SKM-1 (cell line): ENCODE measurements around the gene AP1AR.
"Not testable (repeated sequence)": the region's sequence is repeated elsewhere in the genome, so short reads cannot be mapped to it uniquely, and the experiment has no call there.

Source experiments
- DNase-seq: peaks from one replicate; lab custom pipeline; 2025; ENCODE audit not compliant: unreplicated experiment; lab: John Stamatoyannopoulos, UW

The AP1AR gene

GRCh38 chr4:112277705-112278448, 46.3 kb downstream of the AP1AR start:
- no peak for DNase-seq

GRCh38 chr4:112279025-112279881, 47.7 kb downstream of the AP1AR start:
- DNase-seq: no peak

DNA sequence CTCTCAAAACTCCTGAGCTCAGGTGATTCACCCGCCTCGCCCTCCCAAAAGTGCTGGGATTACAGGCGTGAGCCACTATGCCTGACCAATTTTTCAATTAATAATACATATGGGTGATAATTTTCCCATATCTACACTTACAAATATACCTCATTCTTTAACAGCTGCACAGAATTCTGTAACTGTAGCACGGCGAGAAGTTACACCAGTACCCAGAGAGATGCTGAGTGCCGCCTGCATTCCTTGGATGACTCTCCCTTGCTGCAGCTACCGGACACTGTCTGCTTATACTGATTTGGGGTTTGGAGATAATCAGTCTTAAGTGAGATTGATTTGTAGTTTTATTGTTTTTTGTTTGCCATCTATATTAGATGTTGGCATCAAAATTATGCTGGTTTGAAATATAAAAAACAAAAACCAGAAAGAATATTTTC, 48.3 kb downstream of the AP1AR start:
- DNase-seq: no peak

- DNase-seq: no peak
These were observed 48.9 kb downstream of the AP1AR start for GRCh38 chr4:112280386-112281056.

DNA sequence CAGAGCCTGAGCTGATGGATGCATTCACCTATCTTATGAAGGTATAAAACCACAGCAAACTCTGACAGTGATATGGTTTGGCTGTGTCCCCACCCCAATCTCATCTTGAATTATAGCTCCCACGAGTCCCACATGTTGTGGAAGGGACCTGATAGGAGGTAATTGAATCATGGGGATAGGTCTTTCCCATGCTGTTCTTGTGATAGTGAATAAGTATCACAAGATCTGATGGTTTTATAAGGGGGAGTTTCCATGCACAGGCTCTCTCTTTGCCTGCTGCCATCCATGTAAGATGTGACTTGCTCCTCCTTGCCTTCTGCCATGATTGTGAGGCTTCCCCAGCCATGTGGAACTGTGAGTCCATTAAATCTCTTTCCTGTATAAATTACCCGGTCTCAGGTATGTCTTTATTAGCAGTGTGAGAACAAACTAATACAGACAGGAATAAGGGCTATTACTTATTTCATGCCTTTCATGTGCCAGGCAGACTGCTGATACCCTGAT, 50.4 kb downstream of the AP1AR start:
- not testable (repeated sequence) for DNase-seq

DNA sequence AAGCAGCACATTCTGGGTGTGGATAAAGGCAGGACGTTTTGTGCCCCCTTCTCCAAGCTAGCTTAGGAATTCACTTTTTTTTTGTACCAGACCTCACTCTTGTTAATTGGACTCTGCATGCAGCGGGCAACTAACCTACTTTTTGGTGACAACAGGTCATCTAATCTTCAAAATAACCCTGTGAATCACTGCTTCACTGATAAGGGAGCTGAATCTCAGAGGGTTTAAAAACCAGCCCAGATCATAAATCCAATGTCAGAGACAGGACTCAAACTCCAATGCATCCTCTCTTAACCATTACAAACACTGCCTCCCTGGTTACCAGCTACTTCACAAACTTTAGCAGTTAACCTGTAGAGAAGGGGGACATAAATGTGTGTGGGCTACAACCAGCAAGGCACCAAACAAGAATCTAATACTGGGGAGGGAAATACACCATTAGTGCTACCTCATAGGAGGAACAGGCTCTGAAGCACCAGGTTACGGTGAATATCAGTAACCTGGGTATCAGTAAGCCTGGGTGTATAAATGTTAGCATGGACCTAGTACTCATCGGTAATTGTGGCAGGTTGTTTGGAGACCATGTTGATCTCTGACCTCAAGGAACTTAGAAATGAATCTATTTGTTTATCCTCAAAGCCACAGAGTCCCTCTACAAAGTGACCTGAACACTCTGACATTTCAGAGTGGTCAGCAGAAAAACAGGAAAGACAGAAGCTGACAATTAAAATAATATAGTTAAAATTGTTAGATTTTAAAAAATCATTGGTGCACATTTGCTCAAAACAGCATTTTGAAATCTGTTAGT, 51.5 kb downstream of the AP1AR start:
- DNase-seq: no peak

- no peak for DNase-seq
These were observed 52.6 kb downstream of the AP1AR start for GRCh38 chr4:112284166-112284565.

DNA sequence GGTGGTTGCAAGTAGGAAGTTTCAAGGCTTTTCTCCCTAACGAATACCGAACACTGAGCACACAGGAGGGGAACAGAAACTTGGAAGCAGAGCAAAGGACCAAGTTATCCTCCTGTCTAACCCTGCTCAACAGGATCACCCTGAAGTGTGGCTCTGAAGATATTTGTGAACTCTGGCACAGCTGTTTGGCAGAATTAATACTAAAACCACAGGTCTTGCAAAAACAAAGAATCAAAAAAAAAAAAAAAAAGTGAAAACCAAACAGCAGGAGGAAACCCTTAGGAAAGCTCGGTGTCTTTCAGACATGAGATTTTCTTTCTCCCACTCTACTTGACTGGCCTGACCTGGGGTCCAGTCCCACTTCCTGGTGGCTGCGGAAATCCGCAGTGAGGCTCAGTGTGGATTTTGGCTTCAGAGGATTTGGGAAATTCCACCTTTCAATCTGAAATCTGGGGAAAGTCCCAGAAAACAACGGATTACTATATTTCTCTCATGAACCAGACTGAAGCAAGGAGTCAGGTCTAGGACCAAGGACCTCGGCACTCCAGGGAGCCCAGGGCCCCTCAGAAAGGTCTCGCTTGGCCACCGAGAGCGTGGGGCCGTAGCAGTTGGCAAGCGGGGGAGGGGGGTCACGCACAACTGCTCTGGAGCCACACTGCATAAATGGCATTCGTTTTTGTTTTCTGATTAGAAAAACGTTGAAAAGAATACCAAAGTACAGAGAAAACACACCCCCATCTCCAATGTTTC, 53.2 kb downstream of the AP1AR start:
- no peak for DNase-seq

GRCh38 chr4:112287258-112287989, 55.8 kb downstream of the AP1AR start:
- no peak for DNase-seq

GRCh38 chr4:112288455-112288854, 56.9 kb downstream of the AP1AR start:
- DNase-seq: no peak

DNA sequence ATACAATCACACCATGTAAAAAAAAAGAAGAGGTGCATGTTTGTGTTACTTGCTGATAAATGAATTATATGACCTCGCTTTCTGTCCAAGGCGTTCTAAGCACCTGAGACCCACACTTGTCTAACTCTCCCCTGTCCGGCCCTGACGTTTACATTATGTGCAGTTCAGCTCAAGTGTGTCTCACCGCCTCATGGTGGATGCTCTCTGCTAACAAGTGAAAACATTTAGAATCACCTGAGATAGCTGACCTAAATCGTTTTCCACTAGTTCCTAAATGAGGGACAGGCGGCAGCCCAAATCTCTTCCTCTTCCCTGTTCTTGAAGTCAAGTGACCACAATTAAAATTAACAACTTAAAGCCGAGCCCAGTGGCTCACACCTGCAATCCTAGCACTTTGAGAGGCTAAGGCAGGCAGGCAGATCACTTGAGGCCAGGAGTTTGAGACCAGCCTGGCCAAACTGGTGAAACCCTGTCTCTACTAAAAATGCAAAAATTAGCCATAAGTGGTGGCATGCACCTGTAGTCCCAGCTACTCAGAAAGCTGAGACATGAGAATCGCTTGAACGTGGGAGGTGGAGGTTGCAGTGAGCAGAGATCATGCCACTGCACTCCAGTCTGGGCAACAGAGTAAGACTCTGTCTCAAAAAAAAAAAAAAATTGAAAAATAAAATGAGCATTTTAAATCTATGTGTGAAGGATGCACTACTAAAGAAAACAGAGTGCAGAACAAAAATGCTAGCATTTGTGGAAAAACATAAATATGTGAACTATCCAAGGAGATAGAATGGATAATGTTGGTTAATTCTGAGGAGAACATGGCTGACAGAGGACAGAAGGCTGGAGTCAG, 58.0 kb downstream of the AP1AR start:
- DNase-seq: no peak

- no peak for DNase-seq
These were observed 58.8 kb downstream of the AP1AR start for GRCh38 chr4:112290341-112290740.

DNA sequence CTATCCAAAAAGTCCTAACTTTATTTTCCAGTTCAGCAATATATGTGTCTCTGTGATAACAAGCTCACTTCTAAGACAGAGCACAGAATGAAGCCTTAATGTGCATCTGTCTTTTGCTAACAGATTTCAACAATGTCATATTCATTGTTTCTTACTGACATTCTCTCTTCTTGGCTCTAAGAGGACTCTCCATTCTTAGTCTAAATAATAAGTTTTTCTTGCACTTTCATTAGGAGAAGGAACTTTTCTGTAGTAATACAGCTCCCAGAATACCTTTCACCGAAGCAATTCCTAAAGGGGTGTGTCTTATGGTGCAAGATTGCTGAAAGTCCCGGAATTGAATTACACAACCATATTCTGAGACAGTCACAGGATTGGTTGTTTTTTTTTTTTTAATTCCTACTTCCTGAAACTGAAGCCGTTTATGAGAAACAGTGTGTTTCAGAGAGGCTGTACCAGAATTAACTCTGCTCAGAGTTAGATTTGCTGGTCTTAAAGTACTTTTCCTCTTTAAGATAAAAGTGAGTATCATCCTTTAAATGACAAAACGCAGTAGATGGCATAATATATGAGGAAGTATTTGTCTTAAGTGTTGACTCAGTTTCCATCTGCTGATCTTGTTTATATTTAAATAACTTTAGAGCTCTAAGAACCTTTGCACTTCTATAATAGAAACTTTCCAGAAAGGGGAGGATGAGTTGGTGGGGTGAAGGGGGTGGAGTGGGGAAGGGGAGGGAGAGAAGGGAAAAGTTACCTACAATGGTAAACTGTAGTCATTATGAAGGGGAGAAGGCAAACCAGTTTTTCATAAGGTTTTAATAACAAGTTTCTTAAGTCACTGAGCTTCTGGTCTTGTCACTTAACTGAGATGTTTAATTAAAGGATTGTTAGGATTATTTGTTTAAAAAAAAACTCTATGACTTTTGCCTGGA, 65.6 kb downstream of the AP1AR start, which contains the start of gene ALPK1:
ALPK1 (plus strand) TSS at position 421 of the 932 bp plus-strand sequence.
- DNase-seq: peak; percentile 87

DNA sequence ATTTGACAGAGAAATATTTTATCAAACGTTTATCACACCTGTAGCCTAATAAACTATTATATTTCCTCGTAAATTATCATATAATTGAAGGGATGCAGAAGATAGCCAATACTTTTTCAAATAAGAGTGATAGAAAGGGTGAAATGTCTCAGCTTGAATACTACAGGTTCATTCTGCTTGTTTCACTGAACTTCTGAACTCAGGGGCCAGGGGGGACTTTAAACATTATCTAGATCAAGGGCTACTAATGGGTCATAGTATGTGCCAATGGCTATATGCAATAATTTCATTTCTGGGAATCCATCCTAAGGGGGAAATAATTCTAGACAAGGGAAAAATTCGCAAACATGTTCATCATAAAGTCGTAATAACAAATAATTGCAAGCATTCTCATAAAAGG, 68.1 kb downstream of the AP1AR start:
- DNase-seq: no peak

GRCh38 chr4:112302320-112303274, 71.0 kb downstream of the AP1AR start:
- no peak for DNase-seq

DNA sequence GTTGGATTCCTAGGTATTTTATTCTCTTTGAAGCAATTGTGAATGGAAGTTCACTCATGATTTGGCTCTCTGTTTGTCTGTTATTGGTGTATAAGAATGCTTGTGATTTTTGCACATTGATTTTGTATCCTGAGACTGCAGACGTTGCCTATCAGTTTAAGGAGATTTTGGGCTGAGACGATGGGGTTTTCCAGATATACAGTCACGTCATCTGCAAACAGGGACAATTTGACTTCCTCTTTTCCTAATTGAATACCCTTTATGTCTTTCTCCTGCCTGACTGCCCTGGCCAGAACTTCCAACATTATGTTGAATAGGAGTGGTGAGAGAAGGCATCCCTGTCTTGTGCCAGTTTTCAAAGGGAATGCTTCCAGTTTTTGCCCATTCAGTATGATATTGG, 73.9 kb downstream of the AP1AR start:
- DNase-seq: not testable (repeated sequence)
